PFSK-1 (cell line): ENCODE measurements around the gene TNFRSF19.

Experiments
- POLR2AphosphoS5 ChIP-seq: IDR thresholded peaks from 2 replicates; pipeline ENCODE4 v1.6.1; 2012; ENCODE audit warnings: low read depth, mild to moderate bottlenecking, control low read depth, low read length, moderate library complexity
- SIN3A ChIP-seq: IDR thresholded peaks from 2 replicates; pipeline ENCODE4 v1.6.1; 2012; ENCODE audit warnings: mild to moderate bottlenecking, low read length, moderate library complexity, borderline replicate concordance; ENCODE audit not compliant: insufficient read depth
- TAF1 ChIP-seq: IDR thresholded peaks from 2 replicates; pipeline ENCODE4 v1.6.1; 2012; ENCODE audit warnings: low read length, control low read depth, borderline replicate concordance; ENCODE audit not compliant: insufficient read depth

- TF ChIP-seq TAF1 (no peak), POLR2AphosphoS5 (no peak), SIN3A (no peak)
Measured at GRCh38 chr13:23673354-23673753, 103.1 kb downstream of the TNFRSF19 start.
